ENCODE results near the gene RGMB. TPM values are rescaled to one million over a fixed set of nuclear protein-coding genes. Genes with fewer than 3 reads are reported as not detected.
A peak's percentile ranks its signal among the peaks of the same experiment; 100 is the strongest.

Gene RGMB
- total and polyA plus RNA-seq, 2 of the 13 experiments (the other 11 are each of a cell fraction or from before 2014, with no cell fraction given) = 3.0 to 3.8 TPM

DNA sequence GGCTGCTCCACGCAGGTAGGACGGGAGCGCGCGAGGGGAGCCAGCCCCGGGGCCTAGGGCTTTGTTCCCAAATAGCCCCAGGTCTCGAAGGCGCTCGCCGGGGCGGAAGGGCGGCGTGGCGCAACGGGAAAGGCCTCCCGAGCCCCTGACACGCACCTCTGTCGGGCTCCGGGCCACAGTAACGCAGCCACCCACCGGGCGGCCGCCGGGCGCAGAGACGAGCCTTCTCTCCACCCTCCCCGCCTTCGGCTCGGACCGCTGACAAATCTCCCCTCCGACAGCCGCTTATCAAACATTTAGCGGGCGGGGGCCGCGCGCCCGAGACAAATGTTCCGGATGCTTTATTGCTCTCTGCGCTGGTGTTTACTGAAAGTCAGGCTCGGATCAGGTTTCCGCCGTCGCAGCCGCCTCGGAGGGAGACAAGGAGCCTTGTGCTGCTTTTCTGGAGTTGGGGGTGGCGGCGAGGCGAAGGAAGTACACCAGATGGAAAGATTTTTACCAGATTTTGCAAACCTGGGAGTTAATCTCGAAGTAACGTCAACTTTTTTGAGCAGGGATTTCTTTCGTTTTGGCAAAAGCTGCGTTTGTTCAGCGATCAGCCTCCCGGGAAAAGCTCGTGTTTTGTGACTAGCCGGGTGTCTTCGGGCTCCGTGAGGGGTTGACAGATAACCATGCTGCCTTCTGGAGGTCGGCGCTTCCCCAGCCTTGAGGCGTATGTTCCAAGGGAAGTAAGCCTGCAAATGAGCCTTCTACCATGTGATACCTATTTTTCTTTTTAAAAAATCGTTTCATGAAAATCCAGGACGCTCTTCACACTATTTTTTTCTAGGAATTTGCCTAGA is 950 bp downstream of the RGMB start (continued):
- TF ChIP-seq MAF1 (CRISPR knock-in tag; IDR thresholded peaks at IDR 0.05; ENCODE audit: borderline replicate concordance) (0 out of 2 replicates have a peak, but pooled peaks have one; percentile 48), SMAD9 (CRISPR knock-in tag; IDR thresholded peaks at IDR 0.05) (0 out of 2 replicates have a peak, but pooled peaks have one; percentile 46), ELF1 (CRISPR knock-in tag; IDR thresholded peaks at IDR 0.05) (0 out of 2 replicates have a peak, but pooled peaks have one; percentile 15), ZSCAN21 (CRISPR knock-in tag; IDR thresholded peaks at IDR 0.05; ENCODE audit: borderline replicate concordance) (0 out of 2 replicates have a peak, but pooled peaks have one; percentile 12), ZNF350 (CRISPR knock-in tag; IDR thresholded peaks at IDR 0.05; ENCODE audit: borderline replicate concordance, low read depth) (peak; percentile 55), MXI1 (IDR thresholded peaks at IDR 0.05; ENCODE audit: borderline replicate concordance, low read depth, low read length) (peak; percentile 15; the same call in 1 of the 3 replicates), HOXA5 (CRISPR knock-in tag; IDR thresholded peaks at IDR 0.05) (peak; percentile 31; the same call in 1 of the 2 replicates), ARID5B (CRISPR knock-in tag; IDR thresholded peaks at IDR 0.05) (peak; percentile 37; the same call in 1 of the 2 replicates), ZMYM2 (CRISPR knock-in tag; IDR thresholded peaks at IDR 0.05) (no peak), GATAD2A (CRISPR knock-in tag; IDR thresholded peaks at IDR 0.05) (0 out of 2 replicates have a peak, but pooled peaks have one; percentile 12), MAZ (IDR thresholded peaks at IDR 0.05; ENCODE audit: borderline replicate concordance, low read depth, low read length) (no peak), MAZ (CRISPR knock-in tag; IDR thresholded peaks at IDR 0.05; ENCODE audit: low read depth) (no peak), SAP130 (CRISPR knock-in tag; IDR thresholded peaks at IDR 0.05; ENCODE audit: low read depth) (peak; percentile 63; the same call in 1 of the 2 replicates), ZNF800 (CRISPR knock-in tag; IDR thresholded peaks at IDR 0.05) (peak; percentile 30; the same call in 1 of the 2 replicates), CEBPB (IDR thresholded peaks at IDR 0.05; ENCODE audit: borderline replicate concordance, low read depth, low read length) (0 out of 2 replicates have a peak, but pooled peaks have one; percentile 17), KMT2A (CRISPR knock-in tag; IDR thresholded peaks at IDR 0.05) (peak; percentile 64)
- TF ChIP-seq, protein P1, sequence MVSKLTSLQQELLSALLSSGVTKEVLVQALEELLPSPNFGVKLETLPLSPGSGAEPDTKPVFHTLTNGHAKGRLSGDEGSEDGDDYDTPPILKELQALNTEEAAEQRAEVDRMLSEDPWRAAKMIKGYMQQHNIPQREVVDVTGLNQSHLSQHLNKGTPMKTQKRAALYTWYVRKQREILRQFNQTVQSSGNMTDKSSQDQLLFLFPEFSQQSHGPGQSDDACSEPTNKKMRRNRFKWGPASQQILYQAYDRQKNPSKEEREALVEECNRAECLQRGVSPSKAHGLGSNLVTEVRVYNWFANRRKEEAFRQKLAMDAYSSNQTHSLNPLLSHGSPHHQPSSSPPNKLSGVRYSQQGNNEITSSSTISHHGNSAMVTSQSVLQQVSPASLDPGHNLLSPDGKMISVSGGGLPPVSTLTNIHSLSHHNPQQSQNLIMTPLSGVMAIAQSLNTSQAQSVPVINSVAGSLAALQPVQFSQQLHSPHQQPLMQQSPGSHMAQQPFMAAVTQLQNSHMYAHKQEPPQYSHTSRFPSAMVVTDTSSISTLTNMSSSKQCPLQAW (CRISPR knock-in tag; IDR thresholded peaks at IDR 0.05) = 0 out of 2 replicates have a peak, but pooled peaks have one; percentile 56
- TF ChIP-seq, protein P2, sequence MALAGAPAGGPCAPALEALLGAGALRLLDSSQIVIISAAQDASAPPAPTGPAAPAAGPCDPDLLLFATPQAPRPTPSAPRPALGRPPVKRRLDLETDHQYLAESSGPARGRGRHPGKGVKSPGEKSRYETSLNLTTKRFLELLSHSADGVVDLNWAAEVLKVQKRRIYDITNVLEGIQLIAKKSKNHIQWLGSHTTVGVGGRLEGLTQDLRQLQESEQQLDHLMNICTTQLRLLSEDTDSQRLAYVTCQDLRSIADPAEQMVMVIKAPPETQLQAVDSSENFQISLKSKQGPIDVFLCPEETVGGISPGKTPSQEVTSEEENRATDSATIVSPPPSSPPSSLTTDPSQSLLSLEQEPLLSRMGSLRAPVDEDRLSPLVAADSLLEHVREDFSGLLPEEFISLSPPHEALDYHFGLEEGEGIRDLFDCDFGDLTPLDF (CRISPR knock-in tag; IDR thresholded peaks at IDR 0.05) = no peak
- TF ChIP-seq, protein P3, sequence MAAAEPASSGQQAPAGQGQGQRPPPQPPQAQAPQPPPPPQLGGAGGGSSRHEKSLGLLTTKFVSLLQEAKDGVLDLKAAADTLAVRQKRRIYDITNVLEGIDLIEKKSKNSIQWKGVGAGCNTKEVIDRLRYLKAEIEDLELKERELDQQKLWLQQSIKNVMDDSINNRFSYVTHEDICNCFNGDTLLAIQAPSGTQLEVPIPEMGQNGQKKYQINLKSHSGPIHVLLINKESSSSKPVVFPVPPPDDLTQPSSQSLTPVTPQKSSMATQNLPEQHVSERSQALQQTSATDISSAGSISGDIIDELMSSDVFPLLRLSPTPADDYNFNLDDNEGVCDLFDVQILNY (CRISPR knock-in tag; conservative IDR thresholded peaks at IDR 0.05) = no peak; the same call in 1 of the 2 replicates

Data from HepG2 (cell line).